GM23338 (cell line): ENCODE results near the gene CLEC2B. TPM values are rescaled to one million over a fixed set of nuclear protein-coding genes. Genes with fewer than 3 reads are reported as not detected.

Source experiments
- ATAC-seq: fragments of 200-7000 bp; cut with Tn5 transposase; 3 replicates; pipeline ENCODE4 v1.9.1; 2020
- DNase-seq: peaks from one replicate; pipeline ENCODE4 v3.0.0-alpha.2; 2015; ENCODE audit warnings: low spot score
- H2AFZ ChIP-seq: fragments of 200-600 bp; sonication (generic); 2 replicates; pipeline ENCODE4 v1.8.0; 2016; ENCODE audit warnings: antibody characterized with exemption, mild to moderate bottlenecking, moderate library complexity
- H3F3A ChIP-seq: fragments of 200-600 bp; sonication (generic); replicated peaks from 2 replicates; pipeline ENCODE4 v1.8.0; 2017; ENCODE audit warnings: antibody characterized with exemption, mixed run types, low read depth
- H3K27ac ChIP-seq: fragments of 200-600 bp; sonication (generic); 2 replicates; pipeline ENCODE4 v1.6.1; 2016; ENCODE audit warnings: low read depth
- H3K27me3 ChIP-seq: fragments of 200-600 bp; sonication (generic); 2 replicates; pipeline ENCODE4 v1.8.0; 2016; ENCODE audit warnings: mild to moderate bottlenecking, mixed run types, moderate library complexity; ENCODE audit not compliant: insufficient read depth
- H3K36me3 ChIP-seq: fragments of 200-600 bp; sonication (generic); 2 replicates; pipeline ENCODE4 v1.8.0; 2016; ENCODE audit warnings: mild to moderate bottlenecking; ENCODE audit not compliant: insufficient read depth
- H3K4me1 ChIP-seq: fragments of 200-600 bp; sonication (generic); 2 replicates; pipeline ENCODE4 v1.8.0; 2016; ENCODE audit warnings: mild to moderate bottlenecking, moderate library complexity; ENCODE audit not compliant: insufficient read depth
- H3K4me2 ChIP-seq: fragments of 200-600 bp; sonication (generic); 2 replicates; pipeline ENCODE4 v1.7.1; 2017; ENCODE audit warnings: mixed run types
- H3K4me3 ChIP-seq: fragments of 200-600 bp; sonication (generic); 2 replicates; pipeline ENCODE4 v1.6.1; 2016; ENCODE audit warnings: mixed run types
- H3K79me2 ChIP-seq: fragments of 200-600 bp; sonication (generic); replicated peaks from 2 replicates; pipeline ENCODE4 v1.8.0; 2017; ENCODE audit warnings: mild to moderate bottlenecking; ENCODE audit not compliant: insufficient read depth
- H3K9me2 ChIP-seq: fragments of 200-600 bp; sonication (generic); 2 replicates; pipeline ENCODE4 v1.8.0; 2017; ENCODE audit not compliant: insufficient read depth
- H4K20me1 ChIP-seq: fragments of 200-600 bp; sonication (generic); replicated peaks from 2 replicates; pipeline ENCODE4 v1.8.0; 2017; ENCODE audit warnings: mild to moderate bottlenecking; ENCODE audit not compliant: insufficient read depth
- H3K27ac Mint-ChIP-seq: 2 replicates; pipeline ENCODE4 v1.8.0; 2020; ENCODE audit warnings: inconsistent platforms, mild to moderate bottlenecking, moderate library complexity, mixed read lengths
- H3K27me3 Mint-ChIP-seq: 3 replicates; pipeline ENCODE4 v1.8.0; 2022; ENCODE audit warnings: low read depth, mild to moderate bottlenecking, moderate library complexity, mixed read lengths, inconsistent platforms; ENCODE audit not compliant: insufficient read depth, poor library complexity
- H3K36me3 Mint-ChIP-seq: 3 replicates; pipeline ENCODE4 v1.8.0; 2021; ENCODE audit warnings: low read depth, mild to moderate bottlenecking, inconsistent platforms, moderate library complexity, mixed read lengths
- H3K4me1 Mint-ChIP-seq: 3 replicates; pipeline ENCODE4 v1.8.0; 2020; ENCODE audit warnings: mild to moderate bottlenecking, inconsistent platforms, mixed read lengths
- H3K4me3 Mint-ChIP-seq: 3 replicates; pipeline ENCODE4 v1.8.0; 2021; ENCODE audit warnings: moderate library complexity, mild to moderate bottlenecking, inconsistent platforms, mixed read lengths
- H3K9me3 Mint-ChIP-seq: 3 replicates; pipeline ENCODE4 v1.8.0; 2020; ENCODE audit warnings: moderate library complexity, mild to moderate bottlenecking, inconsistent platforms, mixed read lengths
- NANOG ChIP-seq: IDR thresholded peaks from 2 replicates; pipeline ENCODE4 v1.6.1; 2016; ENCODE audit warnings: antibody characterized with exemption, borderline replicate concordance
- ZNF114 ChIP-seq: fragments of 250-450 bp; sonication (Bioruptor Pico); IDR thresholded peaks from 2 replicates; pipeline ENCODE4 v1.5.0; 2020; ENCODE audit warnings: mild to moderate bottlenecking, moderate library complexity
- polyA plus RNA-seq: library from polyadenylated mRNA; unstranded; fragments of >200 nt; fragmentation: Nextera tagmentation; extraction: Ambion mirVana; gene quantifications from 2 replicates; pipeline ENCODE4 v1.2.1, GENCODE V29; 2016
- total RNA-seq: library from RNA; depleted of rRNA; stranded (reverse); fragments of >200 nt; shearing (Covaris generic); gene quantifications from 2 replicates; pipeline ENCODE4 v1.2.3, GENCODE V29; 2014
- TF ChIP-seq, protein P1 (sequence below): IDR thresholded peaks from one replicate; pipeline ENCODE4 v1.6.1; 2018; ENCODE audit warnings: antibody characterized with exemption; ENCODE audit not compliant: unreplicated experiment
- TF ChIP-seq, protein P2 (sequence below): fragments of 250-450 bp; sonication (Bioruptor Pico); IDR thresholded peaks from 2 replicates; pipeline ENCODE4 v1.5.0; 2020; ENCODE audit warnings: mild to moderate bottlenecking, moderate library complexity

CLEC2B gene
- total and polyA plus RNA-seq, 2 experiments from 2014 or later = not detected

DNA sequence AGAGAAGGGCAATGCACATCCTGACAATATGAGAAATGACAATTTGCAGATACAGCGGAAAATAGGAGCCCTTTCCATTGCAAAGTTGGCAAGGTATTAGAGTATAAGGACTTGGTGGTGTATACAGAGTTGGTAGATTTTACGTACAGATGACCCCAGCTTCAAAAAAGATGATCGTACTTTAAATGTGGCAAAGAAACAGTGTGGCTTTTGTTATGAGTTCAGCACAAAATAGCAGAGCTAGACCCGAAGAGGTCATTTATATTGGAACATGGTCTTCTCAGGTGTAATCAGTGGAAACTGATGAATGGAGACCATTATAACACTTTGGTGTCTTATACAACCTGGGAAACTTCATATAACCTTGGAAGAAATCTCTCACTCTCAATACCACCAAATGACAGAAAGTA is 2.3 kb downstream of the CLEC2B start (continued):
- TF ChIP-seq, protein P1, sequence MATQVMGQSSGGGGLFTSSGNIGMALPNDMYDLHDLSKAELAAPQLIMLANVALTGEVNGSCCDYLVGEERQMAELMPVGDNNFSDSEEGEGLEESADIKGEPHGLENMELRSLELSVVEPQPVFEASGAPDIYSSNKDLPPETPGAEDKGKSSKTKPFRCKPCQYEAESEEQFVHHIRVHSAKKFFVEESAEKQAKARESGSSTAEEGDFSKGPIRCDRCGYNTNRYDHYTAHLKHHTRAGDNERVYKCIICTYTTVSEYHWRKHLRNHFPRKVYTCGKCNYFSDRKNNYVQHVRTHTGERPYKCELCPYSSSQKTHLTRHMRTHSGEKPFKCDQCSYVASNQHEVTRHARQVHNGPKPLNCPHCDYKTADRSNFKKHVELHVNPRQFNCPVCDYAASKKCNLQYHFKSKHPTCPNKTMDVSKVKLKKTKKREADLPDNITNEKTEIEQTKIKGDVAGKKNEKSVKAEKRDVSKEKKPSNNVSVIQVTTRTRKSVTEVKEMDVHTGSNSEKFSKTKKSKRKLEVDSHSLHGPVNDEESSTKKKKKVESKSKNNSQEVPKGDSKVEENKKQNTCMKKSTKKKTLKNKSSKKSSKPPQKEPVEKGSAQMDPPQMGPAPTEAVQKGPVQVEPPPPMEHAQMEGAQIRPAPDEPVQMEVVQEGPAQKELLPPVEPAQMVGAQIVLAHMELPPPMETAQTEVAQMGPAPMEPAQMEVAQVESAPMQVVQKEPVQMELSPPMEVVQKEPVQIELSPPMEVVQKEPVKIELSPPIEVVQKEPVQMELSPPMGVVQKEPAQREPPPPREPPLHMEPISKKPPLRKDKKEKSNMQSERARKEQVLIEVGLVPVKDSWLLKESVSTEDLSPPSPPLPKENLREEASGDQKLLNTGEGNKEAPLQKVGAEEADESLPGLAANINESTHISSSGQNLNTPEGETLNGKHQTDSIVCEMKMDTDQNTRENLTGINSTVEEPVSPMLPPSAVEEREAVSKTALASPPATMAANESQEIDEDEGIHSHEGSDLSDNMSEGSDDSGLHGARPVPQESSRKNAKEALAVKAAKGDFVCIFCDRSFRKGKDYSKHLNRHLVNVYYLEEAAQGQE = no peak

DNA sequence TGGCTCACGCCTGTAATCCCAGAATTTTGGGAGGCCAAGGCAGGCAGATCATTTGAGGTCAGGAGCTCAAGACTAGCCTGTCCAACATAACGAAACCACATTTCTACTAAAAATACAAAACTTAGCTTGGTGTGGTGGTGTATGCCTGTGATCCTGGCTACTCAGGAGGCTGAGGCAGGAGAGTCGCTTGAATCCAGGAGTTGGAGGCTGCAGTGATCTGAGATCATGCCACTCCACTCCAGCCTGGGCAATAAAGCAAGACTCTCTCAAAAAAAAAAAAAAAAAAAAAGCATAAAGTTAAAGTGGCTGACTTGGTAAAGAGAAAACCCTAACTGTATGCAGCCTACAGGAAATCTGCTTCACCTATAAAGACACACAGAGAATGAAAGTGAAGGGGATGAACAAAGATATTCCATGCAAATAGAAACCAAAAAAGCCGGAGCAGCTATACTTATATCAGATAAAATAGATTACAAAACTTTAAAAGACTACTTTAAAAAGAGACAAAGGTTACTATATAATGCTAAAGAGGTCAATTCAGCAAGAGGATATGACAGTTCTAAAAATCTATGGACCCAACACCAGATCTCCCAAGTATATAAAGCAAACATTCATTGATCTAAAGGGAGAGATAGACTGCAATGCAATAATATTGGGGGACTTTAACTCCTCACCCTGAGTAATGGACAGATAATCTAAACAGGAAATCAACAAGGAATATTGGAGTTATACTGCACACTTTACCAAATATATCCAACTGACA is 4.1 kb downstream of the CLEC2B start:
- Mint-ChIP-seq H3K4me1 (peaks cover 14% of the 10 kb centered on the region; the same call in 2 of the 3 replicates), H3K36me3 (no peaks in the 10 kb centered on the region), H3K9me3 (no peaks in the 10 kb centered on the region), H3K27me3 (no peaks in the 10 kb centered on the region), H3K27ac (no peak overlapping the region), H3K4me3 (no peak overlapping the region)
- no peaks in the 10 kb centered on the region for H3K36me3 ChIP-seq
- peaks cover 17% of the 10 kb centered on the region for H3K4me1 ChIP-seq
- ATAC-seq = no peak
- H2AFZ ChIP-seq = no peak overlapping the region
- no peak overlapping the region for H3K4me2 ChIP-seq
- H3K79me2 ChIP-seq = no peaks in the 10 kb centered on the region
- no peak for DNase-seq
- no peaks in the 10 kb centered on the region for H4K20me1 ChIP-seq
- H3K9me2 ChIP-seq = no peaks in the 10 kb centered on the region
- no peaks in the 10 kb centered on the region for H3K27me3 ChIP-seq
- no peak overlapping the region for H3K27ac ChIP-seq
- H3K4me3 ChIP-seq = no peak overlapping the region
- no peaks in the 10 kb centered on the region for H3F3A ChIP-seq
- TF ChIP-seq, protein P2, sequence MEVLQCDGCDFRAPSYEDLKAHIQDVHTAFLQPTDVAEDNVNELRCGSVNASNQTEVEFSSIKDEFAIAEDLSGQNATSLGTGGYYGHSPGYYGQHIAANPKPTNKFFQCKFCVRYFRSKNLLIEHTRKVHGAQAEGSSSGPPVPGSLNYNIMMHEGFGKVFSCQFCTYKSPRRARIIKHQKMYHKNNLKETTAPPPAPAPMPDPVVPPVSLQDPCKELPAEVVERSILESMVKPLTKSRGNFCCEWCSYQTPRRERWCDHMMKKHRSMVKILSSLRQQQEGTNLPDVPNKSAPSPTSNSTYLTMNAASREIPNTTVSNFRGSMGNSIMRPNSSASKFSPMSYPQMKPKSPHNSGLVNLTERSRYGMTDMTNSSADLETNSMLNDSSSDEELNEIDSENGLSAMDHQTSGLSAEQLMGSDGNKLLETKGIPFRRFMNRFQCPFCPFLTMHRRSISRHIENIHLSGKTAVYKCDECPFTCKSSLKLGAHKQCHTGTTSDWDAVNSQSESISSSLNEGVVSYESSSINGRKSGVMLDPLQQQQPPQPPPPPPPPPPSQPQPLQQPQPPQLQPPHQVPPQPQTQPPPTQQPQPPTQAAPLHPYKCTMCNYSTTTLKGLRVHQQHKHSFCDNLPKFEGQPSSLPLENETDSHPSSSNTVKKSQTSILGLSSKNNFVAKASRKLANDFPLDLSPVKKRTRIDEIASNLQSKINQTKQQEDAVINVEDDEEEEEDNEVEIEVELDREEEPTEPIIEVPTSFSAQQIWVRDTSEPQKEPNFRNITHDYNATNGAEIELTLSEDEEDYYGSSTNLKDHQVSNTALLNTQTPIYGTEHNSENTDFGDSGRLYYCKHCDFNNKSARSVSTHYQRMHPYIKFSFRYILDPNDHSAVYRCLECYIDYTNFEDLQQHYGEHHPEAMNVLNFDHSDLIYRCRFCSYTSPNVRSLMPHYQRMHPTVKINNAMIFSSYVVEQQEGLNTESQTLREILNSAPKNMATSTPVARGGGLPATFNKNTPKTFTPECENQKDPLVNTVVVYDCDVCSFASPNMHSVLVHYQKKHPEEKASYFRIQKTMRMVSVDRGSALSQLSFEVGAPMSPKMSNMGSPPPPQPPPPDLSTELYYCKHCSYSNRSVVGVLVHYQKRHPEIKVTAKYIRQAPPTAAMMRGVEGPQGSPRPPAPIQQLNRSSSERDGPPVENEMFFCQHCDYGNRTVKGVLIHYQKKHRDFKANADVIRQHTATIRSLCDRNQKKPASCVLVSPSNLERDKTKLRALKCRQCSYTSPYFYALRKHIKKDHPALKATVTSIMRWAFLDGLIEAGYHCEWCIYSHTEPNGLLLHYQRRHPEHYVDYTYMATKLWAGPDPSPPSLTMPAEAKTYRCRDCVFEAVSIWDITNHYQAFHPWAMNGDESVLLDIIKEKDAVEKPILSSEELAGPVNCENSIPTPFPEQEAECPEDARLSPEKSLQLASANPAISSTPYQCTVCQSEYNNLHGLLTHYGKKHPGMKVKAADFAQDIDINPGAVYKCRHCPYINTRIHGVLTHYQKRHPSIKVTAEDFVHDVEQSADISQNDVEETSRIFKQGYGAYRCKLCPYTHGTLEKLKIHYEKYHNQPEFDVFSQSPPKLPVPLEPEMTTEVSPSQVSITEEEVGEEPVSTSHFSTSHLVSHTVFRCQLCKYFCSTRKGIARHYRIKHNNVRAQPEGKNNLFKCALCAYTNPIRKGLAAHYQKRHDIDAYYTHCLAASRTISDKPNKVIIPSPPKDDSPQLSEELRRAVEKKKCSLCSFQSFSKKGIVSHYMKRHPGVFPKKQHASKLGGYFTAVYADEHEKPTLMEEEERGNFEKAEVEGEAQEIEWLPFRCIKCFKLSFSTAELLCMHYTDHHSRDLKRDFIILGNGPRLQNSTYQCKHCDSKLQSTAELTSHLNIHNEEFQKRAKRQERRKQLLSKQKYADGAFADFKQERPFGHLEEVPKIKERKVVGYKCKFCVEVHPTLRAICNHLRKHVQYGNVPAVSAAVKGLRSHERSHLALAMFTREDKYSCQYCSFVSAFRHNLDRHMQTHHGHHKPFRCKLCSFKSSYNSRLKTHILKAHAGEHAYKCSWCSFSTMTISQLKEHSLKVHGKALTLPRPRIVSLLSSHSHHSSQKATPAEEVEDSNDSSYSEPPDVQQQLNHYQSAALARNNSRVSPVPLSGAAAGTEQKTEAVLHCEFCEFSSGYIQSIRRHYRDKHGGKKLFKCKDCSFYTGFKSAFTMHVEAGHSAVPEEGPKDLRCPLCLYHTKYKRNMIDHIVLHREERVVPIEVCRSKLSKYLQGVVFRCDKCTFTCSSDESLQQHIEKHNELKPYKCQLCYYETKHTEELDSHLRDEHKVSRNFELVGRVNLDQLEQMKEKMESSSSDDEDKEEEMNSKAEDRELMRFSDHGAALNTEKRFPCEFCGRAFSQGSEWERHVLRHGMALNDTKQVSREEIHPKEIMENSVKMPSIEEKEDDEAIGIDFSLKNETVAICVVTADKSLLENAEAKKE (CRISPR knock-in tag) = no peak
- TF ChIP-seq NANOG = no peak
- no peak for TF ChIP-seq ZNF114
